GM08714 (cell line): ENCODE results near the gene HPCAL4.

Experiments used
- H3K4me3 ChIP-seq: fragments of 200-500 bp; sonication (Bioruptor generic); 2 replicates; pipeline ENCODE4 v1.5.1; 2014; ENCODE audit warnings: mild to moderate bottlenecking, low read length, inconsistent platforms
- ZNF274 ChIP-seq: IDR thresholded peaks from 2 replicates; pipeline ENCODE4 v1.6.1; 2012; ENCODE audit warnings: mild to moderate bottlenecking, low read depth, low read length

The HPCAL4 gene

DNA sequence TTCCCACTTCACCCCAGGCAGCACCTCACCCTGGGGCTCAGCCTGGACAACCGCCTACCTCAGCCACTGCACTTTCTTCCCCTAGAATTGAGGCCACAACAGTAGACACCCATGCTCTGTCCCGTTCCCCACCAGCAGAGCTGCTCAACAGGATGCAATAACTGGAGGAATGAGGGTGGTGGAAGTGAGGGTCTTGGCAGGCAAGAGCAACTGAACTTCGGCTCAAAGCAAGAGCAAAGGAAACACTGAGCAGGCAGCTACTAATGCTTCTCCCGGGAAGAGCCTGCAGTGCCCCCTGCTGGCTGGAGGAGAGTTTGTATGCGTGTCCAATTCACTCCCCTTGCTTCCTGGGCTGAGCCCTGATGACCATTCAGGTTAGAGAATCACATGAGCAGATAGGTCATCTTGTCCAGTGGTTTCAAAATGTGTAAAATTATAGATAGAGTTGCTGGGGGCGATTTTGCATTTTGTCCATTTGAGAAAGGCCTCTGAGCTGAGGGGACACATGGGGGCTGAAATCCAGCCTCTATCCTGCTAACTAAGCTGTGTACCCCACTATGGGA, 33.2 kb downstream of the HPCAL4 start:
- TF ChIP-seq ZNF274, result no peak
- H3K4me3 ChIP-seq, result no peak overlapping the region

DNA sequence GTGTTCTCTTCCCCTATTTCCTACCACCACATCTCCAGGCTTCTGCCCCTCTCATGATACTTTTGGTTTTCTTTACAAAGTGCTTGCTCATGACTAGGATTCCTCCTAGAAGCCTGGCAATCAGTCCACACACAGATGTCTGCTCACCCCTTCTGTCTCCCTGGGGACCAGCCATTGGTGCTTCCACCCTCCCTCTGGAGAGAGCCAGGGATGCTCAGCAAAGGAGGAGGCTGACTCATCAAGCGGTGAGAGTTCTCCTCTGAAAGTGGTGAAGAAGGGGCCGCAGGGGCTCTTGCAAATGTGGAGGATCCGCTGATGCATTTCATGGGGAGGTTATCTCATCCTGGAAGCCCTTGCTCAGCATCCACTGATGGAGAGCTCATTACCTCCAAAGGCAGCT, 33.8 kb downstream of the HPCAL4 start:
- H3K4me3 ChIP-seq, result no peak overlapping the region
- TF ChIP-seq ZNF274, result no peak

- no peak overlapping the region for H3K4me3 ChIP-seq
- TF ChIP-seq ZNF274, result no peak
These were observed 34.8 kb downstream of the HPCAL4 start for GRCh38 chr1:39656391-39656790.

- H3K4me3 ChIP-seq, result no peak overlapping the region
- TF ChIP-seq ZNF274, result no peak
These were observed 35.5 kb downstream of the HPCAL4 start for GRCh38 chr1:39655578-39656268.

DNA sequence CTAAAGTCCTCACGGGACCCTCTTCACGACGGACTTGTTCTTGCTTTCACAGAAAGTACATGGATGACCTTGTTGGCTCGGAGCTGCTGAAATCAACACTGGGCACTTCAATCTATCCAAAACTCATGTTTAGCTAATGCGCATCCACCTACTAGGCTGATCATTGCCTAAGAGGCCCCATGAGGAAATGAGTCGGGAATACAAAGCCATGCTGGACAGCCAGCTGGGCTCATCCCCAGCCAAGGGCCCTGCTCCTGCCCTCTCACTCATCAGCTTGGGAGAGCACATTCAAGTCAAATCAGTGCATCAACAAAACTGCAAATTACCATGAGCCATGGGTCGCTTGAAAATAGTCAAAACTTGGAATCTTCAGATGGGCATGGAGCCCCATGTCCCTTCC, 36.9 kb downstream of the HPCAL4 start:
- no peak for TF ChIP-seq ZNF274
- H3K4me3 ChIP-seq, result no peak overlapping the region

GRCh38 chr1:39653546-39654031, 37.6 kb downstream of the HPCAL4 start:
- TF ChIP-seq ZNF274, result no peak
- no peak overlapping the region for H3K4me3 ChIP-seq

DNA sequence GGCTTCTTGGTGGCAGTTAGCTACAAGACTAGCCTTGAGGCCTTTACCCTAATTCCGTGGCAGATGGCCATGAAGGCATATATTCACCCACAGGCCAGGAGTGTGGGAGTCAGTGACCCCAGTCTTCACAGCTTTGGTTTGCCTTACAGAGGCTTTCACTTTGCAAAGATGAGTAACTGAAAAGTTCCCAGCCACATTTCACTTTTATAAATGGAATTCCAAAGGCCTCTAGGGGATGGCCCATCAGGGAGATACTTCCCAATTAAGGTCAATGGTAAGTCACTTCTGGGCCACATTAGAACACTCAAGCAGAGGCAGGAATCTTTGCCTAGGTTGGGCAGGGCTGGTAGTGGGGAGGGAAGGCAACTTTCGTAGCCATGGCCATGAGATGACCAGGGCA, 38.7 kb downstream of the HPCAL4 start:
- no peak overlapping the region for H3K4me3 ChIP-seq
- TF ChIP-seq ZNF274, result no peak

GRCh38 chr1:39652105-39652504, 39.1 kb downstream of the HPCAL4 start:
- H3K4me3 ChIP-seq, result no peak overlapping the region
- TF ChIP-seq ZNF274, result no peak

DNA sequence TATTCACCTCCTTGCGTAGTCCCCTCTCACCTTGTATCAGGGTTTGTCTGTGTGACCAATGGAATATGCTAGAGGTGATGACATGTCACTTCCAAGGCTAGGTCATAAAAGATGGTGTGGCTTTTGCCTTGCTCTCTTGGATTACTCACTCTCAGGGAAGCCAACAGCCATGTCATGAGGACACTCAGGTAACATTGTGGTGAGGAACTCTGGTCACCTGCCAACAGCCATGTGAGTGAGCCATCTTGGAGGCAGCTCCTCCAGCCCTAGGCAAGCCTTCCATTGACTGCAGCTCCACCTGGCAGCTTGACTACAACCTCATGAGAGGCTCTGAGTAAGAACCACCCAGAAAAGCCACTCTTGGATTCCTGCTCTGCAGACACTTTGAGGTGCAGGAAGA, 40.8 kb downstream of the HPCAL4 start:
- H3K4me3 ChIP-seq, result no peak overlapping the region
- TF ChIP-seq ZNF274, result no peak

DNA sequence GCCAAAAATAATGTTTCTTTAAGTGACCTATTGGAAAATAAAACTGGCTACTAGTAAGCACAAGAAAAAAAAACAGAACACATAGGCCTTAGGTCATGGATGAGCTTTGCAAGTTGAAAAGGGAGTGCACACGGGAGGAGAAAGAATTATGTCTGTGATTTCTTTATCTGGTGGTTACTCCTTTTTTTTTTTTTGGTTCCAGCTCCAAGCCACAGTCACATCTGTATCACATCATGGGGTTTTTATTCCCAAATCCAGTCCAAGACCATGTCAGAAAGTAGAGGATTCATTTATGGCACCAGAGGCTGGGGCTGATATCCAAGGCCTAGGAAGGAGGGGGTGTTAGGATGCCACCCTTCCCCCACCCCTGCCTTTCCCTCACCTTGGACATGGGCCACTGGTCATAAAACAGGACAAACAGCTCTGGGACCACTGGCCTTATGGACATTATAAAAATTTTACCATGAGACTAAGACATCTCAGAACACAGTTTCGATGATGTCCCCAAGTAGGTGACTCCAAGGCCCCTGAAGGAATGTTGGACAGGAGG, 41.5 kb downstream of the HPCAL4 start:
- H3K4me3 ChIP-seq, result no peak overlapping the region
- no peak for TF ChIP-seq ZNF274

DNA sequence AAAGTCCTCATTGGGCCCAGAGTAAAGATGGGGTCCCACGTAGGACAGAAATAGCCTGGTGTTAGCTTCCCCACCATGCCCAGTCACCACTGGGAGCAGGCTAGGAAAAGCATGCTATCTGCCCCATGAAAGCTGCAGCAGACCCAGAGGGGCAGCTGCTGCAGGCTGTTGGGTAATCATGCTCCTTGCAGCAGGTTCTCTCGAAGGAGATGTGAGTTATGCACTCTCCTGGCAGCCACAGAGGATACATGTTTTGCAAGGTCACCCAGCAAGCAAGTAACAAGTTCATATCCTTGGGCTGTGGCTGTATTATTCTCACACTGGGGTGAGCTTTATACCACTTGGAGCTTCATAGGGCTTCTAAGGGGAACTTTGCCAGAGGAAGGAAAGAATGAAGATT, 42.7 kb downstream of the HPCAL4 start:
- TF ChIP-seq ZNF274, result no peak
- no peak overlapping the region for H3K4me3 ChIP-seq

GRCh38 chr1:39647247-39647646, 44.0 kb downstream of the HPCAL4 start:
- TF ChIP-seq ZNF274, result no peak

DNA sequence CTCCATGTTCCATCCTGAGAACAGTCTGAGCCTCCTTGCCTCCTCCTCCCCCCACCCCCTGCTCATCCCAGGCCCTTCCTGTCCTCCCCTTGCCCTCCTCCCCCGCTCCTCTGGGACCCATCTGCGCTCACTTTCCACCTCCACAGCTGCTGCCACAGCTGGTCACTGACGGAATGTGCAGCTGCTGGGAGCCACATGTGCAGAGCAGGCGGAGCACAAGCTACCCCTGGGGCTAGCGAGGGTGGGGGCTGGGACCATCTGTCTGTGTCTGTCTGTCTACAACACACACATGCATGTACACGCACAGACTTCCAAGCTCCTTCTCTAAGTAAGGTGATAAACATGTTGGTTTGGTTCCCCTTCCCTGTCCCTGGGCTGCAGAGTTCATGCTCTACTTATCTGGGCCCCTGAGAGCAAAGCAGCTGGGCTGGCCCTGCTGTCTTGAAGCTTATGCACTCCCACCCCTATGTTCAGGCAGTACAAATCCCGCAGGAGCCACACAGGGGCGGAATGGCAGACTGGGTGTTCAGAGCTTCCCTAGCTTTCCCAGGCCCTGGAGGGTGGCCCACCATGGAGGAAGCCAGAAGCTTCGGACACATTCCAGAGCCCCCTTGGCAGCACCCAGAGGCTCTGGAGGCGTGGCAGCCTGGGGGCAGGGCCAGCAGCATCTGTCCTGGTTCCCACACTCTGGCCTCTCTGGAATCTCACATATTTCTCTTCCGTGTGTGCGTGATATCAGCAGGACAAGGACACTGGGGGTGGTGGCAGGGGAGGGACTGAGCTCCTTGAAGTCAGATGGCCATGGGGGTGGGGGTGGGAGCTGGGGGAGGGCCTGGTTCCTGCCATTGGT, 44.8 kb downstream of the HPCAL4 start:
- H3K4me3 ChIP-seq, result no peak overlapping the region
- TF ChIP-seq ZNF274, result no peak

More at GRCh38 chr1:39647247-39647646, 44.0 kb downstream of the HPCAL4 start:
- no peak overlapping the region for H3K4me3 ChIP-seq

DNA sequence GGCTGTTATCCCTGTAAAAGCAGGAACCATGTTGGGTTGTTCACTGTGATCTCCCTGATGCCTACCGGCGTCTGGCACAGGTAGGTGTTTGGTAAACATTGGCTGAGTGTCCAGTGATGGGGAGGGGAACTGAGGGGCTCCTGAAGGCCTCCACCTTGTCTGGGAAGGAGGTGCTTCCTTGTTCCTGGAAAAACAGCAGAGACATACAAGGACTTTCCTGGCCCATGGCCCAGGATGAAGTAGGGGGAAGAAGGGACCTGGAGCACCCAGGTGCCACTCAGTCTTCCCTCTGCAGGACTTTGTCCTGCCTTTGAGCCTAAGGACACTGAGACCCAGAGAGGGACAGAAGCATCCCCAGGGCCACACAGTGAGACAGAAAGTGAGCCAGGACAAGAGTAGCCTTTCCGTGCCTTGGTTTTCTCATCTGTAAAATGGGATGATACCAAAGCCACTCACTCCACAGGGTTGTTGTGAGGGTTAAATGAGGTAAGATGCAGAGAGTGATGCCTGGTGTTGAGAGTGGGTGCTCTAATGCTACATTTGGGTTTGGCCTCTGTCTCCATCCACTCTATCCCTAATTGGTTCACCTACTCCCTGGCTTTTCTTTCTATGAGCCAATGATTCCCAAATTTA, 45.7 kb downstream of the HPCAL4 start:
- TF ChIP-seq ZNF274, result no peak
- H3K4me3 ChIP-seq, result no peak overlapping the region
